GM12891 (cell line): Measurements from ENCODE around the gene C19orf67.

ENCODE experiments used
- POLR2AphosphoS5 ChIP-seq: IDR thresholded peaks from 2 replicates; pipeline ENCODE4 v1.6.1; 2011; ENCODE audit warnings: low read depth, low read length, control low read depth
- TAF1 ChIP-seq: IDR thresholded peaks from 2 replicates; pipeline ENCODE4 v1.6.1; 2011; ENCODE audit warnings: low read depth, low read length, control low read depth

DNA sequence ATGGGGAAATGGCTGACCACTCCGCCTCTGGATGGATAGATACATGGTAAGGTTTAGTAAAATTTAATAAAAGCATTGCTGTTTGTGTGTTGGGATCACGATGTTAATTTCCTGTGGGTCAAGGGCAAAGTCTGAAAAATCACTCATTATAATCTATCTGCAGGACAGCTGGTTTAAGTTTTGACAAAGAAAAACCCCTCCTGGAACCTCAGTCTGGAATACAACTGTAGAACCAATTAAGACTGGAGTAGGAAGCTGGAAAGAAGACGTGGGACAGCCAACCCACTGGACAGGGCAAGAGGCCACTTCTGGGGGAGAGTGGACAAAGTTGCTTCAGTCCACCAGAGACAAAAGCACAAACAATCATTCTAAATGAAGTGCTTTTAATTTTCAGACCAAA is 33.6 kb upstream of the C19orf67 start:
- TF ChIP-seq POLR2AphosphoS5: no peak
- TF ChIP-seq TAF1: no peak
